Measurements from ENCODE around the gene EFNA1.

Gene EFNA1

GRCh38 chr1:155128755-155129473, 1.2 kb downstream of the EFNA1 start:
- H3K4me3 ChIP-seq (ENCODE audit: low read length): no peak overlapping the region
- H3K4me2 ChIP-seq (ENCODE audit: low read length): no peak overlapping the region
- H3K36me3 ChIP-seq (ENCODE audit: insufficient read depth, low read length): no peaks in the 10 kb centered on the region
- H3K4me1 ChIP-seq (ENCODE audit: control insufficient read depth, insufficient read depth, low read length): peaks cover 40% of the 10 kb centered on the region
- H3K9ac ChIP-seq (ENCODE audit: low read depth, low read length): no peak overlapping the region
- H3K9me3 ChIP-seq (replicated peaks; ENCODE audit: low read length): no peaks in the 10 kb centered on the region
- peaks cover 58% of the 10 kb centered on the region for H3K27me3 ChIP-seq (ENCODE audit: control insufficient read depth, insufficient read depth, low read length)

DNA sequence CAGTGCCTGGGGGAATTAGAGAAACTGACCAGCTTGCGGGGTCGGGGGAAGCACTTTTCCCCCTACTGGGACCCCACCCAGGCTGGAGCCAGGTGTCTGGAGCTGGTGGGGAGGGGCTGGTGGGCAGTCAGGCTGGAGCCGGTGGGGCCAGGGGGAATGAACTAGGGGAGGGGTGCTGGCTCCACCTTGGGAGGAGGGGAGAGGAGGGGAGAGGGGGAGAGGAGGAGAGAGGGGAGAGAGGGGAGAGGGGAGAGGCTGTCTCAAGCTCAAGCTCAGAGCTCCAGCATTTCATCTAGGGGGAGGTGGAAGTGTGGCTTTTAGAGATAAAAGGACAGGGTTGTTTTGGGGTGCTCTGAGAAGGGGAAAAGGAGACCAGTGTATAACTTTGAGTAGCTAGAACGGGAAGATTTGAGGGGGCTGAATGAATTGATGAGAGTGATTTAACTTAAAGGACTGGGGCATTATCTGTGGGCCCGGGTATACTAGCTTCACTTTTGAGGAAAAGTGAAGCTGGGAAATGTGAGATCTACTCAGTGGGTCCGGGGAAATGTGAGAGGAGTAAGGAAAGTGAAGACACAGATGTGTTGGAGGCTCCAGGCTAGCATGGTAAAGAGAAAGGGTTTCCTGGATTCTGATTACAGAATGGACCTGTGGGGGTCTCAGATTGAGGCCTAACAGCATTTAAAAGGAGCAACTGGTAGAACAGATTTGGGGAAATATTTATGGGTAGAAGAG, 2.8 kb downstream of the EFNA1 start:
- H3K4me1 ChIP-seq (ENCODE audit: control insufficient read depth, insufficient read depth, low read length): peaks cover 50% of the 10 kb centered on the region
- H3K36me3 ChIP-seq (ENCODE audit: insufficient read depth, low read length): no peaks in the 10 kb centered on the region
- no peak overlapping the region for H3K4me3 ChIP-seq (ENCODE audit: low read length)
- H3K9ac ChIP-seq (ENCODE audit: low read depth, low read length): no peak overlapping the region
- no peaks in the 10 kb centered on the region for H3K9me3 ChIP-seq (replicated peaks; ENCODE audit: low read length)
- peaks cover 45% of the 10 kb centered on the region for H3K27me3 ChIP-seq (ENCODE audit: control insufficient read depth, insufficient read depth, low read length)
- no peak overlapping the region for H3K4me2 ChIP-seq (ENCODE audit: low read length)

GRCh38 chr1:155131285-155131684, 3.6 kb downstream of the EFNA1 start:
- H3K4me2 ChIP-seq (ENCODE audit: low read length): no peak overlapping the region
- H3K9ac ChIP-seq (ENCODE audit: low read depth, low read length): no peak overlapping the region
- peaks cover 45% of the 10 kb centered on the region for H3K4me1 ChIP-seq (ENCODE audit: control insufficient read depth, insufficient read depth, low read length)
- H3K9me3 ChIP-seq (replicated peaks; ENCODE audit: low read length): no peaks in the 10 kb centered on the region
- H3K36me3 ChIP-seq (ENCODE audit: insufficient read depth, low read length): no peaks in the 10 kb centered on the region
- no peak overlapping the region for H3K4me3 ChIP-seq (ENCODE audit: low read length)
- H3K27me3 ChIP-seq (ENCODE audit: control insufficient read depth, insufficient read depth, low read length): peaks cover 37% of the 10 kb centered on the region

DNA sequence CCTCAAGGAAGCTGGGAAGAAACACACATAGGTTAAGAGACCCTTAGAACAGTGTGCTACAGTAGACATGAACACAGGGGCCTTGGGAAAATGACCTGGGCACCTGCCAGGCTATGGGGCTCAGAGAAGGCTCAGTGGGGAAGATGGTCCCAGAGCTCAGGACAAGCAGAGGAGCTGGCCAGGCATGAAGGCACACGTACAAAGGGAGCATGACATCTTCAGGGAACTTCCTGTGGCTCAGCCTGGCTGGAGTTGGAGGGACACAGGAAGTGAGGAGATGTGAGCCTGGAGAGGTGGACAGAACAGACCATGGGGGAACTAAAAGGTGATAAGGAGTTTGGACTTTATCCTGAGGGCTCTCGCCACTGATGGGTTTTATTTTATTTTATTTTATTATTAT, 4.2 kb downstream of the EFNA1 start:
- H3K36me3 ChIP-seq (ENCODE audit: insufficient read depth, low read length): no peaks in the 10 kb centered on the region
- H3K4me1 ChIP-seq (ENCODE audit: control insufficient read depth, insufficient read depth, low read length): peaks cover 42% of the 10 kb centered on the region
- no peak overlapping the region for H3K4me2 ChIP-seq (ENCODE audit: low read length)
- no peaks in the 10 kb centered on the region for H3K9me3 ChIP-seq (replicated peaks; ENCODE audit: low read length)
- no peak overlapping the region for H3K4me3 ChIP-seq (ENCODE audit: low read length)
- no peak overlapping the region for H3K9ac ChIP-seq (ENCODE audit: low read depth, low read length)
- H3K27me3 ChIP-seq (ENCODE audit: control insufficient read depth, insufficient read depth, low read length): peaks cover 31% of the 10 kb centered on the region

DNA sequence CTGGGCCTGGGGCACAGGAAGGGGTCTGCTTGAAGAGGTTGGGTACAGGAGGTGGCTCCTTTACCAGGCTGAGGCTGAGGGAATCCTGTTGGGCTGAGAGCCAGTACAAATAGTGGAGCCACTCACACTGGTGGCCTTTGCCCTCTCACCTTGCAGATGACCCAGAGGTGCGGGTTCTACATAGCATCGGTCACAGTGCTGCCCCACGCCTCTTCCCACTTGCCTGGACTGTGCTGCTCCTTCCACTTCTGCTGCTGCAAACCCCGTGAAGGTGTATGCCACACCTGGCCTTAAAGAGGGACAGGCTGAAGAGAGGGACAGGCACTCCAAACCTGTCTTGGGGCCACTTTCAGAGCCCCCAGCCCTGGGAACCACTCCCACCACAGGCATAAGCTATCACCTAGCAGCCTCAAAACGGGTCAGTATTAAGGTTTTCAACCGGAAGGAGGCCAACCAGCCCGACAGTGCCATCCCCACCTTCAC, 6.2 kb downstream of the EFNA1 start:
- Histone ChIP-seq H3K36me3 (ENCODE audit: insufficient read depth, low read length) (peaks cover 4% of the 10 kb centered on the region), H3K27me3 (ENCODE audit: control insufficient read depth, insufficient read depth, low read length) (peaks cover 13% of the 10 kb centered on the region), H3K9me3 (replicated peaks; ENCODE audit: low read length) (no peaks in the 10 kb centered on the region), H3K4me1 (ENCODE audit: control insufficient read depth, insufficient read depth, low read length) (peaks cover 34% of the 10 kb centered on the region), H3K4me2 (ENCODE audit: low read length) (no peak overlapping the region), H3K9ac (ENCODE audit: low read depth, low read length) (no peak overlapping the region), H3K4me3 (ENCODE audit: low read length) (no peak overlapping the region)

- Histone ChIP-seq H3K4me3 (ENCODE audit: low read length) (no peak overlapping the region), H3K36me3 (ENCODE audit: insufficient read depth, low read length) (peaks cover 4% of the 10 kb centered on the region), H3K4me1 (ENCODE audit: control insufficient read depth, insufficient read depth, low read length) (peaks cover 33% of the 10 kb centered on the region)
Observed at GRCh38 chr1:155134322-155134721, 6.6 kb downstream of the EFNA1 start.

DNA sequence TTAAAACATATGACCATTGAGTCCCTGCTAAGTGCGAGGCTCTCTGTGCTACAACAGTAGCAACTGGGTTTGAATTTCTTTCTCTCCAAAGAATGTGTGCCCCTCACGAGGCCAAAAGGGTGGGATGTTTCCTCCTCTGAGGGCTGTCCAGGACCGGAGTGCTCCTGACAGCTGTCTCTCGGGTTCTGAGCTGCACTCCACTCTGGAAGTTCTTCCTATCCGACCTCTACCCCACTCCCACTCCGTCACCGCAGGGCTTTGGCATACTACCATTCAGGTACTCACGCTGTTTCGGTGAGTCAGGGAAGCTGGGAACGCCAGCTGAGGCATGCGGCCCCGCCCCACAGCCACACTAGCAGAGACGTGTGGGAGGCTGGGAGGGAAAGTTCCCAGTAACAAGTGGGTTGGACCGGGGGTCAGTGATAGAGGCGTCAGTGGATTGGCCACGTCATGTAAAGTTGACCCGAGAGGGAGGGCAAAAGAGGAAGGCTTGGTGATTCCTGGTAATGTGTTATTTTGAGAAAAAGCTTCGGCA, 7.3 kb downstream of the EFNA1 start:
- peaks cover 4% of the 10 kb centered on the region for H3K27me3 ChIP-seq (ENCODE audit: control insufficient read depth, insufficient read depth, low read length)
- H3K4me2 ChIP-seq (ENCODE audit: low read length): peak overlapping the region; percentile 98
- H3K4me1 ChIP-seq (ENCODE audit: control insufficient read depth, insufficient read depth, low read length): peaks cover 27% of the 10 kb centered on the region
- peak overlapping the region; percentile 90 for H3K4me3 ChIP-seq (ENCODE audit: low read length)
- H3K9me3 ChIP-seq (replicated peaks; ENCODE audit: low read length): no peaks in the 10 kb centered on the region
- H3K36me3 ChIP-seq (ENCODE audit: insufficient read depth, low read length): peaks cover 4% of the 10 kb centered on the region
- peak overlapping the region; percentile 93 for H3K9ac ChIP-seq (ENCODE audit: low read depth, low read length)

More at GRCh38 chr1:155134322-155134721, 6.6 kb downstream of the EFNA1 start:
- H3K27me3 ChIP-seq (ENCODE audit: control insufficient read depth, insufficient read depth, low read length): peaks cover 9% of the 10 kb centered on the region
- peak overlapping the region; percentile 98 for H3K4me2 ChIP-seq (ENCODE audit: low read length)
- H3K9ac ChIP-seq (ENCODE audit: low read depth, low read length): peak overlapping the region; percentile 93
- no peaks in the 10 kb centered on the region for H3K9me3 ChIP-seq (replicated peaks; ENCODE audit: low read length)

DNA sequence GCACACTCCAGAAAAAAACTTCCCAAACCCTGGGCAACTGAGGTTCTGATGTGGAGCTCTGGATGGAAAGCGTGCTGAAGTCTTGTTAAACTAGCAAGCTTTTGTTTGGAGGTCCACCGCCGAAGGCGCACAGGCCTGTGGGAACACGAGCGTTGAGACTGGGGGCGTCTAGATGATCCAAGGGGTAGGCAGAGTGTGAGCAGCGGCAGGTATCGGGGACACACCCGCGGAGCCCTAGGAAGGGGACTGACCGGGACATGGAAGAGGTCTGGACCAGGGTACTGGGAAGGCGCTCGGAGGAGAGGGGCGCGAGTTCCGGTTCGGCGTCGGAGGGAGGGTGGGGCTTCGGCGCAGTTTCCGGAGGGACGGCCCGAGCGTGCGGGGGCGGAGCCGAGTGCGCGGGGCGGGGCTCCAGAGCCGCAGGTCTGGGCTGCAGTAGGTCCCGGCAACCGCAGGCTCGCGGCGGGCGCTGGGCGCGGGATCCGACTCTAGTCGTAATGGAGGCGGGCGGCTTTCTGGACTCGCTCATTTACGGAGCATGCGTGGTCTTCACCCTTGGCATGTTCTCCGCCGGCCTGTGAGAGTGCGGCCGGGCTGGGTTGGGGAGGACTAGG, 7.8 kb downstream of the EFNA1 start, which contains the start of gene SLC50A1:
Gene SLC50A1, plus strand, starts transcription at position 438 of the 614 bp plus-strand sequence. Its CDS starts 60 bp downstream, at position 498.
- Histone ChIP-seq H3K4me2 (ENCODE audit: low read length) (peak within 1 kb of the TSS; percentile 98), H3K9ac (ENCODE audit: low read depth, low read length) (peak within 1 kb of the TSS; percentile 93), H3K4me1 (ENCODE audit: control insufficient read depth, insufficient read depth, low read length) (peaks cover 25% of the 10 kb centered on the region), H3K9me3 (replicated peaks; ENCODE audit: low read length) (no peaks in the 10 kb centered on the region), H3K36me3 (ENCODE audit: insufficient read depth, low read length) (peaks cover 4% of the 10 kb centered on the region), H3K27me3 (ENCODE audit: control insufficient read depth, insufficient read depth, low read length) (peaks cover 3% of the 10 kb centered on the region), H3K4me3 (ENCODE audit: low read length) (peak within 1 kb of the TSS; percentile 90)

- no peaks in the 10 kb centered on the region for H3K9me3 ChIP-seq (replicated peaks; ENCODE audit: low read length)
- peak overlapping the region; percentile 90 for H3K4me3 ChIP-seq (ENCODE audit: low read length)
- peaks cover 4% of the 10 kb centered on the region for H3K27me3 ChIP-seq (ENCODE audit: control insufficient read depth, insufficient read depth, low read length)
- peaks cover 4% of the 10 kb centered on the region for H3K36me3 ChIP-seq (ENCODE audit: insufficient read depth, low read length)
- peaks cover 25% of the 10 kb centered on the region for H3K4me1 ChIP-seq (ENCODE audit: control insufficient read depth, insufficient read depth, low read length)
- H3K9ac ChIP-seq (ENCODE audit: low read depth, low read length): peak overlapping the region; percentile 93
- H3K4me2 ChIP-seq (ENCODE audit: low read length): peak overlapping the region; percentile 98
Observed at GRCh38 chr1:155136748-155137147, 9.1 kb downstream of the EFNA1 start.

- Histone ChIP-seq H3K27me3 (ENCODE audit: control insufficient read depth, insufficient read depth, low read length) (peaks cover 7% of the 10 kb centered on the region), H3K9me3 (replicated peaks; ENCODE audit: low read length) (no peaks in the 10 kb centered on the region), H3K9ac (ENCODE audit: low read depth, low read length) (peak overlapping the region; percentile 93), H3K4me3 (ENCODE audit: low read length) (peak overlapping the region; percentile 90), H3K4me1 (ENCODE audit: control insufficient read depth, insufficient read depth, low read length) (peaks cover 25% of the 10 kb centered on the region), H3K36me3 (ENCODE audit: insufficient read depth, low read length) (peaks cover 4% of the 10 kb centered on the region), H3K4me2 (ENCODE audit: low read length) (peak overlapping the region; percentile 98)
Observed at GRCh38 chr1:155137154-155137949, 9.7 kb downstream of the EFNA1 start.

Measured in skeletal muscle satellite cell (primary cell).